HepG2 (cell line): ENCODE results near the gene NUTF2. TPM values are rescaled to one million over a fixed set of nuclear protein-coding genes. Genes with fewer than 3 reads are reported as not detected.

Experiments used
- ARNTL ChIP-seq: sonication (generic); formaldehyde crosslinking; IDR thresholded peaks from 2 replicates; pipeline ENCODE4 v1.4.0; 2020; ENCODE audit warnings: mild to moderate bottlenecking, missing genetic modification reagents
- CBFB ChIP-seq: sonication (generic); formaldehyde crosslinking; IDR thresholded peaks from 2 replicates; pipeline ENCODE4 v1.4.0; 2020; ENCODE audit warnings: missing genetic modification reagents
- CHD4 ChIP-seq: fragments of 200-600 bp; sonication (generic); IDR thresholded peaks from 2 replicates; pipeline ENCODE4 v1.7.0; 2017; ENCODE audit warnings: mild to moderate bottlenecking, low read length, borderline replicate concordance
- FOXP1 ChIP-seq, 2 experiments: fragments of 450-650 bp in 1 of 2; IDR thresholded peaks; 2 replicates each; pipeline ENCODE4 v1.6.1; 2017 to 2018; ENCODE audit warnings: antibody characterized with exemption in 1 of 2
- IRF9 ChIP-seq: sonication (generic); formaldehyde crosslinking; IDR thresholded peaks from 2 replicates; pipeline ENCODE4 v1.8.0; 2022; ENCODE audit warnings: missing genetic modification reagents, mild to moderate bottlenecking, borderline replicate concordance
- MAFF ChIP-seq: IDR thresholded peaks from 2 replicates; pipeline ENCODE4 v1.6.1; 2011; ENCODE audit warnings: low read depth, low read length, improper control_type of control experiment
- MAFG ChIP-seq: sonication (generic); formaldehyde crosslinking; IDR thresholded peaks from 2 replicates; pipeline ENCODE4 v1.5.1; 2020; ENCODE audit warnings: mild to moderate bottlenecking, missing genetic modification reagents
- MTA1 ChIP-seq: sonication (generic); formaldehyde crosslinking; IDR thresholded peaks from 2 replicates; pipeline ENCODE4 v1.4.0; 2020; ENCODE audit warnings: missing genetic modification reagents, mild to moderate bottlenecking, borderline replicate concordance
- MZF1 ChIP-seq: sonication (generic); formaldehyde crosslinking; IDR thresholded peaks from 2 replicates; pipeline ENCODE4 v1.8.1; 2023; ENCODE audit warnings: mild to moderate bottlenecking, missing genetic modification reagents, borderline replicate concordance
- NFYB ChIP-seq: sonication (generic); formaldehyde crosslinking; IDR thresholded peaks from 2 replicates; pipeline ENCODE4 v1.4.0; 2020; ENCODE audit warnings: missing genetic modification reagents
- SALL1 ChIP-seq: sonication (generic); formaldehyde crosslinking; IDR thresholded peaks from 2 replicates; pipeline ENCODE4 v1.8.0; 2022; ENCODE audit warnings: mild to moderate bottlenecking, missing genetic modification reagents
- THYN1 ChIP-seq: sonication (generic); formaldehyde crosslinking; IDR thresholded peaks from 2 replicates; pipeline ENCODE4 v1.8.1; 2023; ENCODE audit warnings: low read depth, mild to moderate bottlenecking, moderate library complexity, missing genetic modification reagents, borderline replicate concordance
- TOPORS ChIP-seq: sonication (generic); formaldehyde crosslinking; IDR thresholded peaks from 2 replicates; pipeline ENCODE4 v1.8.0; 2023; ENCODE audit warnings: mild to moderate bottlenecking, missing genetic modification reagents
- ZFY ChIP-seq: sonication (generic); formaldehyde crosslinking; IDR thresholded peaks from 2 replicates; pipeline ENCODE4 v1.4.0; 2020; ENCODE audit warnings: missing genetic modification reagents
- ZMYM2 ChIP-seq: sonication (generic); formaldehyde crosslinking; IDR thresholded peaks from 2 replicates; pipeline ENCODE4 v1.8.0; 2022; ENCODE audit warnings: mild to moderate bottlenecking, missing genetic modification reagents
- ZNF24 ChIP-seq: fragments of 450-650 bp; IDR thresholded peaks from 2 replicates; pipeline ENCODE4 v1.6.1; 2017; ENCODE audit warnings: antibody characterized with exemption, mild to moderate bottlenecking
- ZNF354B ChIP-seq: sonication (generic); formaldehyde crosslinking; IDR thresholded peaks from 2 replicates; pipeline ENCODE4 v1.8.0; 2022; ENCODE audit warnings: mild to moderate bottlenecking, missing genetic modification reagents
- ZNF713 ChIP-seq: sonication (generic); formaldehyde crosslinking; IDR thresholded peaks from 2 replicates; pipeline ENCODE4 v1.4.0; 2020; ENCODE audit warnings: mild to moderate bottlenecking, missing genetic modification reagents
- ZNF724P ChIP-seq: sonication (generic); formaldehyde crosslinking; IDR thresholded peaks from 2 replicates; pipeline ENCODE4 v1.8.0; 2022; ENCODE audit warnings: missing genetic modification reagents, borderline replicate concordance
- ZNF816 ChIP-seq: sonication (generic); formaldehyde crosslinking; IDR thresholded peaks from 2 replicates; pipeline ENCODE4 v1.8.0; 2022; ENCODE audit warnings: missing genetic modification reagents, mild to moderate bottlenecking, borderline replicate concordance
- ZSCAN5A ChIP-seq: sonication (generic); formaldehyde crosslinking; IDR thresholded peaks from 2 replicates; pipeline ENCODE4 v1.8.0; 2022; ENCODE audit warnings: mild to moderate bottlenecking, missing genetic modification reagents, borderline replicate concordance
- polyA plus RNA-seq, 8 experiments: library from polyadenylated mRNA; depleted of rRNA in 3 of 8; stranded (reverse) in 7 of 8; unstranded in 1 of 8; fragments of >200 nt; fragmentation: Illumina TruSeq in 4 of 8; extraction: Trizol in 4 of 8; gene quantifications; 2 replicates each; pipeline versions ENCODE4 v1.2.1 to v1.2.3, GENCODE V29; 2011 to 2016; ENCODE audit warnings: low read depth in 4 of 8, missing spikeins in 1 of 8, mixed read lengths in 1 of 8; ENCODE audit not compliant: insufficient read depth in 1 of 8
- total RNA-seq, 5 experiments: library from RNA; depleted of rRNA; stranded (reverse); fragments of >200 nt; fragmentation: Illumina TruSeq; extraction: Trizol; gene quantifications; 2 replicates each; pipeline ENCODE4 v1.2.3, GENCODE V29; 2016; ENCODE audit warnings: low read depth in 1 of 5
- TF ChIP-seq, protein P1 (sequence below): sonication (generic); formaldehyde crosslinking; IDR thresholded peaks from 2 replicates; pipeline ENCODE4 v1.4.0; 2020; ENCODE audit warnings: missing genetic modification reagents
- TF ChIP-seq, protein P2 (sequence below): sonication (generic); formaldehyde crosslinking; IDR thresholded peaks from 2 replicates; pipeline ENCODE4 v1.8.0; 2022; ENCODE audit warnings: missing genetic modification reagents, low read depth, mild to moderate bottlenecking, borderline replicate concordance
- TF ChIP-seq, protein P3 (sequence below): sonication (generic); formaldehyde crosslinking; IDR thresholded peaks from 2 replicates; pipeline ENCODE4 v1.4.0; 2020; ENCODE audit warnings: missing genetic modification reagents, low read depth, mild to moderate bottlenecking, borderline replicate concordance

Gene NUTF2
- total and polyA plus RNA-seq, 2 of the 13 experiments (the other 11 are each of a cell fraction or from before 2014, with no cell fraction given), result 168 to 214 TPM

- TF ChIP-seq, protein P1, sequence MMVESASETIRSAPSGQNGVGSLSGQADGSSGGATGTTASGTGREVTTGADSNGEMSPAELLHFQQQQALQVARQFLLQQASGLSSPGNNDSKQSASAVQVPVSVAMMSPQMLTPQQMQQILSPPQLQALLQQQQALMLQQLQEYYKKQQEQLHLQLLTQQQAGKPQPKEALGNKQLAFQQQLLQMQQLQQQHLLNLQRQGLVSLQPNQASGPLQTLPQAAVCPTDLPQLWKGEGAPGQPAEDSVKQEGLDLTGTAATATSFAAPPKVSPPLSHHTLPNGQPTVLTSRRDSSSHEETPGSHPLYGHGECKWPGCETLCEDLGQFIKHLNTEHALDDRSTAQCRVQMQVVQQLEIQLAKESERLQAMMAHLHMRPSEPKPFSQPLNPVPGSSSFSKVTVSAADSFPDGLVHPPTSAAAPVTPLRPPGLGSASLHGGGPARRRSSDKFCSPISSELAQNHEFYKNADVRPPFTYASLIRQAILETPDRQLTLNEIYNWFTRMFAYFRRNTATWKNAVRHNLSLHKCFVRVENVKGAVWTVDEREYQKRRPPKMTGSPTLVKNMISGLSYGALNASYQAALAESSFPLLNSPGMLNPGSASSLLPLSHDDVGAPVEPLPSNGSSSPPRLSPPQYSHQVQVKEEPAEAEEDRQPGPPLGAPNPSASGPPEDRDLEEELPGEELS, result 0 out of 2 replicates have a peak, but pooled peaks have one; percentile 14
- TF ChIP-seq FOXP1 (IDR thresholded peaks at IDR 0.05), result no peak
- peak; percentile 6; the same call in 1 of the 2 replicates for TF ChIP-seq FOXP1 (CRISPR knock-in tag; IDR thresholded peaks at IDR 0.05)
- TF ChIP-seq, protein P2, sequence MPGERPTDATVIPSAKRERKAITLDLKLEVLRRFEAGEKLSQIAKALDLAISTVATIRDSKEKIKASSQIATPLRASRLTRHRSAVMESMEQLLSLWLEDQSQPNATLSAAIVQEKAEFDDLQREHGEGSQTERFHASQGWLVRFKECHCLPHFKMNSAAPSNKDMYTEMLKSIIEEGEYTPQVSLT, result no peak
- peak; percentile 23; the same call in 1 of the 2 replicates for TF ChIP-seq ARNTL
- TF ChIP-seq MTA1, result 0 out of 2 replicates have a peak, but pooled peaks have one; percentile 45
- TF ChIP-seq ZNF816 (CRISPR knock-in tag), result no peak
- 0 out of 2 replicates have a peak, but pooled peaks have one; percentile 45 for TF ChIP-seq ZNF354B
- TF ChIP-seq IRF9, result peak; percentile 13; the same call in 1 of the 2 replicates
- TF ChIP-seq SALL1 (CRISPR knock-in tag), result peak; percentile 36; the same call in 1 of the 2 replicates
- TF ChIP-seq MAFG (CRISPR knock-in tag), result no peak
- TF ChIP-seq ZMYM2 (CRISPR knock-in tag), result peak; percentile 63; the same call in 1 of the 2 replicates
- TF ChIP-seq, protein P3, sequence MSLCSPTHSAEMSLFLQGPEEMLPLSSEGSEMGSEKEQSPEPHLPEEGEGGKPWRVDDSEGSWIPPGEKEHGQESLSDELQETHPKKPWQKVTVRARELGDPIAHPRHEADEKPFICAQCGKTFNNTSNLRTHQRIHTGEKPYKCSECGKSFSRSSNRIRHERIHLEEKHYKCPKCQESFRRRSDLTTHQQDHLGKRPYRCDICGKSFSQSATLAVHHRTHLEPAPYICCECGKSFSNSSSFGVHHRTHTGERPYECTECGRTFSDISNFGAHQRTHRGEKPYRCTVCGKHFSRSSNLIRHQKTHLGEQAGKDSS (CRISPR knock-in tag), result 0 out of 2 replicates have a peak, but pooled peaks have one; percentile 85
- TF ChIP-seq ZFY (CRISPR knock-in tag), result 0 out of 2 replicates have a peak, but pooled peaks have one; percentile 12
- no peak for TF ChIP-seq NFYB (CRISPR knock-in tag)
- TF ChIP-seq MZF1 (CRISPR knock-in tag), result peak; percentile 45; the same call in 1 of the 2 replicates
- peak; percentile 59; the same call in 1 of the 2 replicates for TF ChIP-seq CHD4
- no peak for TF ChIP-seq CBFB (CRISPR knock-in tag)
- TF ChIP-seq ZSCAN5A, result peak; percentile 64; the same call in 1 of the 2 replicates
- TF ChIP-seq ZNF24, result 0 out of 2 replicates have a peak, but pooled peaks have one; percentile 12
- TF ChIP-seq ZNF713 (CRISPR knock-in tag), result 0 out of 2 replicates have a peak, but pooled peaks have one; percentile 44
- TF ChIP-seq TOPORS (CRISPR knock-in tag), result 0 out of 2 replicates have a peak, but pooled peaks have one; percentile 30
- TF ChIP-seq THYN1 (CRISPR knock-in tag), result no peak
- no peak for TF ChIP-seq MAFF
- TF ChIP-seq ZNF724P, result 0 out of 2 replicates have a peak, but pooled peaks have one; percentile 27
Measured at GRCh38 chr16:67807148-67807682, 39.5 kb upstream of the NUTF2 start (continued).
